HUES48 (cell line): Measurements from ENCODE around the gene ZNF513.
A peak's percentile ranks its signal among the peaks of the same experiment; 100 is the strongest.
"Not testable (repeated sequence)": the region's sequence is repeated elsewhere in the genome, so short reads cannot be mapped to it uniquely, and the experiment has no call there.

Experiments used
- H3K27ac ChIP-seq: one replicate; pipeline ENCODE4 v1.7.0; 2013; ENCODE audit warnings: low read depth, low read length, inconsistent platforms
- H3K27me3 ChIP-seq: 2 replicates; pipeline ENCODE4 v1.6.1; 2013; ENCODE audit warnings: mild to moderate bottlenecking, low read length; ENCODE audit not compliant: control insufficient read depth, insufficient read depth
- H3K36me3 ChIP-seq: 2 replicates; pipeline ENCODE4 v1.6.1; 2013; ENCODE audit warnings: low read length; ENCODE audit not compliant: control insufficient read depth, insufficient read depth
- H3K4me1 ChIP-seq: 2 replicates; pipeline ENCODE4 v1.6.1; 2013; ENCODE audit warnings: mild to moderate bottlenecking, low read length; ENCODE audit not compliant: control insufficient read depth, insufficient read depth
- H3K4me3 ChIP-seq: 2 replicates; pipeline ENCODE4 v1.5.1; 2013; ENCODE audit warnings: mild to moderate bottlenecking, low read depth, low read length
- H3K9ac ChIP-seq: 2 replicates; pipeline ENCODE4 v1.6.1; 2013; ENCODE audit warnings: mild to moderate bottlenecking, low read depth, low read length, moderate library complexity
- H3K9me3 ChIP-seq: 2 replicates; pipeline ENCODE4 v1.6.1; 2013; ENCODE audit warnings: low read length; ENCODE audit not compliant: control insufficient read depth, insufficient read depth

The ZNF513 gene

DNA sequence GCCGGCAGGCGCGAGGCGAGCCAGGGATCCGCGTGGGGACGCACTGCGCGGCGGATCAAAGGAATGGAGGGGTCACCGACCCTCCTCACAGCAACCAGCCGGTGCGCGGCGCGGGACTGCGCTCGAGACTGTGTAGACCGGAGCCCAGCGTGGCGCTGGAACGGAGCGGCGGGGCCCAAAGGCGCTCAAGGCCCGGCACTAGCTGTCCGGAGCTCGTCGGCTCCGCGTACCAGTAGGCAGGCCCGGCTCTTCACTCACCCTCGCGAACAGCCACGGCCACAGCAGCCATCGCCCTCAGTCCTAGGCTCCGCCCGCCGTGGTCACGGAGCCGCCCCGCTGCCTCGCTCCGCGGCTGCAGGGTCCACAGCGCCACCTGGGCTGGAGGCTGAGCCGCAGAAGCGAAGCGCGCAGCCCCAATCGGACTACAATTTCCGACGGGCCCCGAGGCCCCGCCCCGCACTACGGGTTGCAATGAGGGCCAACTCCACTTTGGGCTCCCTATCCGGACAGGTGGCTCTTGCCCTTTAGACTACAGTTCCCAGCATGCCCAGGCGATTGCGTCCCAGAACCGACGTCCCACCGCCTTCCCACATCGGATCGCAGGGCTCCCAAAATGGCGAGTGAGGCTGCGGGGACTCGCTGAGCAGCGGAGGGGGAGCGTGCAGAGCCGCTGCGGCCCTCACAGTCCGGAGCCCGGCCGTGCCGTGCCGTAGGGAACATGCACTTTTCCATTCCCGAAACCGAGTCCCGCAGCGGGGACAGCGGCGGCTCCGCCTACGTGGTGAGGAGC lies 10.3 kb downstream of the ZNF513 start, which contains the start of the genes EIF2B4 and SNX17:
EIF2B4 (minus strand) TSS at position 313 of the 790 bp plus-strand sequence; CDS start at position 289, 24 bp downstream.
SNX17 (plus strand) TSS at position 591 of the 790 bp plus-strand sequence; CDS start at position 719, 128 bp downstream.
- no peaks in the 10 kb centered on the region for H3K27me3 ChIP-seq
- H3K9ac ChIP-seq: peak within 1 kb of the TSS; percentile 75
- peak within 1 kb of the TSS; percentile 73 for H3K4me3 ChIP-seq
- no peaks in the 10 kb centered on the region for H3K9me3 ChIP-seq
- peaks cover 3% of the 10 kb centered on the region; the same call in 1 of the 2 replicates for H3K4me1 ChIP-seq
- peak within 1 kb of the TSS; percentile 77 for H3K27ac ChIP-seq
- H3K36me3 ChIP-seq: peaks cover 65% of the 10 kb centered on the region

GRCh38 chr2:27369471-27370025 lies 11.0 kb downstream of the ZNF513 start:
- peak overlapping the region; percentile 73 for H3K4me3 ChIP-seq
- no peaks in the 10 kb centered on the region for H3K27me3 ChIP-seq
- H3K4me1 ChIP-seq: peaks cover 3% of the 10 kb centered on the region; the same call in 1 of the 2 replicates
- peak overlapping the region; percentile 73 for H3K9ac ChIP-seq
- peak overlapping the region; percentile 77 for H3K27ac ChIP-seq
- no peaks in the 10 kb centered on the region for H3K9me3 ChIP-seq
- peaks cover 61% of the 10 kb centered on the region for H3K36me3 ChIP-seq

DNA sequence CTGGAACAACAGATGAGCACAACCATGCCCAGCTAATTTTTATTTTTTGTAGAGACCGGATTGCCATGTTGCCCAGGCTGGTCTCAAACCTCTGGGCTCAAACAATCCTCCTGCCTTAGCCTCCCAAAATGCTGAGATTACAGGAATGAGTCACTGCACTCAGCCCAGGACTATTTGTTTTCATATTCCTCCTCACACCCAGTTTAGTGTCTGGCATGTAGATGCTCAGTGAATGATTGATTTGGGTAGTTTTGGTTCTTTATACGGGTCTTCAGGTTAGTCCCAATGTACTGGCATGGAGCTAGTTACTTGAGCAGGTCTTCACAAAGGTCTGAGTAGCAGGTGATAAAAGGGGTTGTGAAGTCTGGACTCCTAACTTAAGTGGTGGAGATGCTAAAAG lies 16.6 kb downstream of the ZNF513 start:
- Histone ChIP-seq H3K4me1 (no peaks in the 10 kb centered on the region), H3K27me3 (no peaks in the 10 kb centered on the region), H3K27ac (no peak overlapping the region), H3K36me3 (peaks cover 51% of the 10 kb centered on the region), H3K9me3 (no peaks in the 10 kb centered on the region), H3K9ac (no peak overlapping the region), H3K4me3 (no peak overlapping the region)

DNA sequence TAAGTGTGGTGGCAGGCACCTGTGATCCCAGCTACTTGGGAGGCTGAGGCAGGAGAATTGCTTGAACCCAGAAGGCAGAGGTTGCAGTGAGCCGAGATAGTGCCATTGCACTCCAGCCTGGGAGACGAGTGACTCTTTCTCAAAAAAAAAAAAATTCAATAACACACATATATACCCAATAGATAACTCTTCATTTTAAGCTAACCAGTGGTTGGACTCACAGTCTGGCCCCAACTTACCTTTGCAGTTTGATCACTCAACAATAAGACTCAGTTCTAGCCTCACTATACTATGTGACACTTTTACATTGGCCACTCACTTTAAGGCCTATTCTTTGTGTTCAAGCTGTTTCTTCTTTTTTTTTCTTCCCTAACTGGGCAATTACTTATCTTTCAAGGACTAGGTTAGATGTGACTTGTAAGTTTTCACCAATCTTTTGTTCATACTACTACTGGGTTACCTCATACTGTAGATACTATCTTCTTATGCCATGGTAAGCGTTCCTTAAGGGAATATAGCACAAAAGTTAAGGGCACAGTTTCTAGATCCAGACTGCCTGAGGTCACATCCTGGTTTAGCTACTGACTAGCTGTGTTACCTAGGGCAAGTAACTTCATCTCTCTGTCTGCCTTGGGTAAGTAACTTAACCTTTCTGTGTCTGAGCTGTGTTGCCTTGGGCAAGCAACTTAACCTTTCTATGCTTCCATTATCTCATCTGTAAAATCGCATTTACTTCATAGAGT lies 17.7 kb downstream of the ZNF513 start:
- Histone ChIP-seq H3K4me3 (no peak overlapping the region), H3K27me3 (no peaks in the 10 kb centered on the region), H3K4me1 (no peaks in the 10 kb centered on the region), H3K9me3 (no peaks in the 10 kb centered on the region), H3K9ac (no peak overlapping the region), H3K27ac (no peak overlapping the region), H3K36me3 (peaks cover 40% of the 10 kb centered on the region)

DNA sequence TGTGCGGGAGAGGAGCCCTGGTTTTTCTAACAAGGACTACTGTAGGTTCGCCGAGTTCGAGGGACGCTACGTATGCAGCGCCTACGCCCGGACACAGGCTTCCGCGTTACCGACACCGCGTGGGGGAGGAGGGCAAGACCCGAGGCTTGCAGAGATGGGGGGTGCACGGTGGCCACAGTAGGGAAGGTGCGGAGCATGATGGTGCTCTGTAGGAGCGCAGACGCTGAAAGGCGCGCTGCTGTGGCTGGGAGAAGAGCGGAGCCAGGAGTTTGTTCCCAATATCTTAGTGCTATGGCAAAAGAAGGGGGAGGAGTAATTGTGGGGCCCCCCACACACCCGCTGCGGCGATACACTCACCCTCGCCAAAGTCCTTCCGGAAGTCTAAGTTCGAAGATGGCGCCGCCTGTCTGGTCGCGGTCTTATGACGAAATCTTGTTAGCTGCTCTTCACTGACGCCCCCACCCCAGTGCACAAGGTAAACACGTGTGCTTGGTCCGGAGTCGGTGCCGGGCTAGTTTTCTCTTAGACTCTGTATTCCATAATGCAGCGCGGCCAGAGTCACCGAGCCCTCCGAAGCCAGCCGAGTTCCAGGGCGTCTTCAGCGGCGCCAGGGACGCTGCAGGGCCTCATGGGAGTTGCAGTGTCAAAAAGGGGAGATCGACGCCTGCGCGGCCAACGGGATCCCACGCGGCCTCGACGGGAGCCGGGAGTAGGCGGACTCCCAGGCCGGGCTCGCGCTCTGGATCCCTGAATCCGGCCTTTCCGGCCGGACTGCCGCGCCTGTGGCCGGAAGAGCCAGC lies 24.0 kb downstream of the ZNF513 start, which contains the start of gene GTF3C2:
GTF3C2 (minus strand) TSS at position 383 of the 800 bp plus-strand sequence. CDS start 13,210 bp downstream, outside the sequence.
- Histone ChIP-seq H3K27ac (peak within 1 kb of the TSS; percentile 94), H3K36me3 (no peaks in the 10 kb centered on the region; the same call in 1 of the 2 replicates), H3K27me3 (no peaks in the 10 kb centered on the region), H3K4me1 (peaks cover 26% of the 10 kb centered on the region), H3K9me3 (no peaks in the 10 kb centered on the region), H3K4me3 (peak within 1 kb of the TSS; percentile 91), H3K9ac (peak within 1 kb of the TSS; percentile 91)

GRCh38 chr2:27356056-27356381 lies 24.5 kb downstream of the ZNF513 start:
- Histone ChIP-seq H3K36me3 (no peaks in the 10 kb centered on the region; the same call in 1 of the 2 replicates), H3K4me1 (peaks cover 26% of the 10 kb centered on the region), H3K9me3 (no peaks in the 10 kb centered on the region), H3K27me3 (no peaks in the 10 kb centered on the region), H3K9ac (peak overlapping the region; percentile 91), H3K27ac (peak overlapping the region; percentile 94), H3K4me3 (peak overlapping the region; percentile 91)

- no peaks in the 10 kb centered on the region for H3K9me3 ChIP-seq
- H3K9ac ChIP-seq: no peak overlapping the region
- H3K36me3 ChIP-seq: peaks cover 8% of the 10 kb centered on the region; the same call in 1 of the 2 replicates
- H3K4me3 ChIP-seq: no peak overlapping the region
- H3K4me1 ChIP-seq: peaks cover 26% of the 10 kb centered on the region
- no peak overlapping the region for H3K27ac ChIP-seq
- no peaks in the 10 kb centered on the region for H3K27me3 ChIP-seq
Measured at GRCh38 chr2:27354597-27354927, 26.0 kb downstream of the ZNF513 start.

- H3K36me3 ChIP-seq: peaks cover 8% of the 10 kb centered on the region; the same call in 1 of the 2 replicates
- no peak overlapping the region for H3K9ac ChIP-seq
- no peaks in the 10 kb centered on the region for H3K27me3 ChIP-seq
- H3K9me3 ChIP-seq: no peaks in the 10 kb centered on the region
- H3K27ac ChIP-seq: peak overlapping the region; percentile 46
- no peak overlapping the region for H3K4me3 ChIP-seq
- H3K4me1 ChIP-seq: peaks cover 26% of the 10 kb centered on the region
Measured at GRCh38 chr2:27353762-27354596, 26.6 kb downstream of the ZNF513 start.

DNA sequence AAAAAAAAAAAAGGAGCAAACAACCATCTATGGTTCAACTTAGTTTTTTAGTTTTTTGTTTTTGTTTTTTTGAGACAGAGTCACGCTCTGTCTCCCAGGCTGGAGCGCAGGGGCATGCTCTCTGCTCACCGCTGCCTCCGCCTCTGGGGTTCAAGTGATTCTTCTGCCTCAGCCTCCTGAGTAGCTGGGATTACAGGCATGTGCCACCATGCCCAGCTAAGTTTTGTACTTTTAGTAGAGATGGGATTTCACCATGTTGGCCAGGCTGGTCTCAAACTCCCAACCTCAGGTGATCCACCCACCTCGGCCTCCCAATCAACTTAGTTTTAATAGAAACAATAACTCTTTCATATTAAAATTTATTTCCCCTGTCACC lies 27.2 kb downstream of the ZNF513 start:
- H3K27ac ChIP-seq, H3K27me3 ChIP-seq, H3K9me3 ChIP-seq, H3K9ac ChIP-seq, H3K36me3 ChIP-seq, H3K4me3 ChIP-seq: not testable (repeated sequence)
- H3K4me1 ChIP-seq: peaks cover 26% of the 10 kb centered on the region
